Stimulated activated CD4-positive, alpha-beta T cell treated with anti-CD3 and anti-CD28 coated beads, TNF-alpha, amount 100 ng/mL, for 1 hour (primary cell): ENCODE measurements around the gene CRAT.
"Not testable (repeated sequence)": the region's sequence is repeated elsewhere in the genome, so short reads cannot be mapped to it uniquely, and the experiment has no call there.

Experiments
- DNase-seq, 3 donors: peaks; one replicate each; pipeline ENCODE4 v3.0.0-alpha.2; 2020; ENCODE audit warnings: low read depth in 3 of 3, low spot score in 1 of 3

CRAT gene

DNA sequence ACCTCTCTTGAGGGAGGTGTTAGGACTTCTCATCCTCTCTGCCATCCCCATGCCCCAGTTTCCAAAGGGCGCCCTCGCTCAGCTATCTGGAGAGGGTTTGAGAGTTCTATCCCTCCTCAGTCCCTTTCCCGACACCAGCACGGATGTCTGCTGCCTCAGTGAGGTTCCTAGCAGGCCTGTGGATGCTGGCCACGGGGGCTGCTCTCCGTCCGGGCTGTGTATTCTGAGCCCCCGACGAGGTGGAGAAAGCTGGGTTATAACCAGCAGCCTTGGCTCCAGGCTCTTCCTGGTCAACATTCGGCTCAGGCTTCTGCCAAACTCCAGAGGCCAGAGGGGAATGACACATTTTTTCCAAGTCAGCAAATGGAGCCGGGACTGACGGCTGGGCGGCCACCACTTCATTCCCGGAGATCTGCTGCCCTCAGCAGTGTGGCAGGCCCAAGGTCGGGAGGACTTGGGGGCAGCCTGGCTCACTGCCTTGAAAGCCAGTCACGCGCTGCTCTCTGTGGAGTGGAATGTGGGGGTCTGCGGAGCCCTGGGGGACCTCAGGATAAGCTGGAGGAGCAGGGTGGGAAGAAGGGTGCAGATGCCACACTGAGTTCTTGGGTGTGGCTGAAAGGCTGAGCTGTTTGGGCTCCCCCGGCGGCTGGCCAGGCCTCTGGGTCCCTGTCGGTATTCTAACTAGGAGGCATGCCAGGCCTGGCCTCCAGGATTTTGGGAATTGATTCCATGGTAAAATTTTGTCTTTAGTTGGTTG, 28.1 kb upstream of the CRAT start:
- no peak for DNase-seq

DNA sequence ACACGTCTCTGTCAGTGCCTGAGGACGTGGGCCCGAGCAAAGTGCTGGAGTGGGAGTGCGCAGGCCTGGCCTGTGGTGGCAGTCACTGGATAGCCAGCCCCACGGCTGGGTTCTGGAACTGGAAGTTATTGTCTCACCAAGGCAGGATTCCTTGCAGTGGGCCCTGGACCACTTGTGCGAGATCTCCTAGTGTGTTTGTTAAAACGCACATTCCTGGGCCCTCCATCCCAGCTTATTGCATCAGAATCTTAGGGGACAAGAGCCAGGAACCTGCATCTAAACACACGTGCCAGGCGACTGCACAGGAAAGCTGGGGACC, 27.5 kb upstream of the CRAT start:
- DNase-seq, result no peak

DNA sequence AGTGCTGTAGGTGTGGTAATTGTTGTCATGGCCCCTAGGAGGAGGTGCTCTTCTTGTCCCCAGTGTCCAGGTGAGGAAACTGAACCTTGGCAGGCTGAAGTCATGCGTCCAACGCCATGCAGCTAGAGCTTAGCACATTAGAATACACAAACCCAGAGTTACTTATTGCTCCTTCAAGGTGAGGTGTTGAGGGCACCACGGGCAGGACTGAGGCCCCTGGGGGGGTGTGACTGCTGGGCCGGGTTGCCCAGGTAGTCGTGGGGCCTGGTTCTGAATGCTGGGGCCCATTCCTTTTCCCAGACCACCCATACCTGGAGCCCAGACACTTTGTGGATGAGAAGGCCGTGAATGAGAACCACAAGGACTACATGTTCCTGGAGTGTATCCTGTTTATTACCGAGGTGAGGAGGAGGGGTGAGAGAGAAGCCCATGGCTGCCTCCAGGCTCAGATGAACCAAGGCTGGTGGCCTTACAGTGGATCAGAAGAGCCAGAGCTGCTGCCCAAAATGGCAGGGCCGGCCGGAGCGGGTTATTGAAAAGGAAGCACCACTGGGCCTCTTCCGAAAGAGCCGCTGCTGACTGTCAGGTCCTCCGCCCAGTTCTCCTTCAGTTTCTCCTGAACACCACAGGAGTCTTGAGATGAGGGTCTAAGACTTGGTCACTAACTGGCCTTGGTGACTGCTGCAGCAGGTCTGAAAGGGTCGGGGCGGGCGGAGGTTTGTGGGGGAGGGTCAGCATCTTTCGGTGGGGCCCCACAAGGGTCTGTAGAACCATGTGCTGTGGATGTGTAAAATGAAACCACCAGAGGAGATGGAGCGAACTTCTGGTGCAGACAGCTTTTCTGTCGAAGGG, 26.9 kb upstream of the CRAT start:
- DNase-seq, result no peak

DNA sequence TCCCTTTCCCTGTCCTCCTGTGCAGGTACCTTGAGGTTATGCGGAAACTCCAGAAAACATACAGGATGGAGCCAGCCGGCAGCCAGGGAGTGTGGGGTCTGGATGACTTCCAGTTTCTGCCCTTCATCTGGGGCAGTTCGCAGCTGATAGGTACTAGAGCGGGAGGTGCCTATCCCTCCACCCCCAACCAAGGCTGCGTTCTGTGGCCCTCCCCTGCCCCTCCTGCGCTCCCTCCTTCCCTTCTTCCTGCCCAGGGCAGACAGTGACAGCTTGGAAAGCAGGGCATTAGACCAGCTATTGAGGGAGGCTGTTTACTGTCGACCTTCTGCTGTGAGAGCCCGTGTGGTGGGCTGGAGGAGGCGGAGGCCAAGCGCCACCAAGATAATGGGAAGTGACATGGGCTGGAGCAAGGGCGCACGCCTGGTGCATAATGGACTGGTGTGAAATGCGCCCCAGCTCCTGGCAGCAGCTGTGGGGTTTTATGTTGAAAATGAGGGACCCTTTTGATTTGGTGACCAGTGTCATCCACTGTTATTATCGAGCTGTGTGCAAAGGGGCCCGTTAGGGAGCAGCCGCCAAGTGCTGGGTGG, 25.9 kb upstream of the CRAT start:
- no peak for DNase-seq

DNA sequence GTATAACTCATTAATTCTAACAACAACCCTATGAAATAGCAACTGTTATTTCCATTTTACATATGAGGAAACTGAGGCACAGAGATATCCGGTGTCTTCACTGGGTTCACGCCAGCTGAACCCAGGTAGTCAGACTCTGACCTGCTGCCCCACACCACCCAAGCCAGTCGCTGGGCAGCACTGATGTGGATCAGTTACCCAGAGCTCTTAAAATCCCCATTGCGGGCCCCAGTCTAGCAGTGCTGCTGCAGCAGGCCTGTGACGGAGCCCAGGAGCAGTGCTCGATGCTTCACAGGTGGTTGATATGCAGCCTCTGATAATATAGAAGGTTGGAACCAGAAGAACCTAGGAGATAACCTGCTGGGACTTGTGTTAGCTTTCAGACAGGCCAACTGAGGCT, 24.9 kb upstream of the CRAT start:
- no peak for DNase-seq

DNA sequence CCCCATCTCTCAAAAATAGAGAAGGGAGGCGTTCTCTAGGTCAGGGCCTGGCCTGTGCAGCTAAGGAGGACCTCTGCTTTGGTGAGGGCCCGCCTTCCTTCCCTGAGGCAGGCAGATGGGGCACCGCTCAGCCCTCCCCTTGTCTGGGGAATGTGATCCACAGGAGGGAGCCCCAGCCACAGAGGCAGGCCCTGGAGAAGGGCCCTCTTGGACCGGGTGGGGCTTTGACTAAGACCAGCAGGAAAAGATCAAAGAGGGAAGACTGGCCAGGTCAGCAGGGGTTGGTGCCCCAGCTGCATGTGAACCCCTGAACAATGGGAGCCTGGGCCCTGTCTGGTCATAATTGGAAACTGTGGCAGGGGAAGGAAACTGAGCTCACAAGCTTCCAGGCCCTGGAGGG, 22.5 kb upstream of the CRAT start:
- DNase-seq, result no peak

DNA sequence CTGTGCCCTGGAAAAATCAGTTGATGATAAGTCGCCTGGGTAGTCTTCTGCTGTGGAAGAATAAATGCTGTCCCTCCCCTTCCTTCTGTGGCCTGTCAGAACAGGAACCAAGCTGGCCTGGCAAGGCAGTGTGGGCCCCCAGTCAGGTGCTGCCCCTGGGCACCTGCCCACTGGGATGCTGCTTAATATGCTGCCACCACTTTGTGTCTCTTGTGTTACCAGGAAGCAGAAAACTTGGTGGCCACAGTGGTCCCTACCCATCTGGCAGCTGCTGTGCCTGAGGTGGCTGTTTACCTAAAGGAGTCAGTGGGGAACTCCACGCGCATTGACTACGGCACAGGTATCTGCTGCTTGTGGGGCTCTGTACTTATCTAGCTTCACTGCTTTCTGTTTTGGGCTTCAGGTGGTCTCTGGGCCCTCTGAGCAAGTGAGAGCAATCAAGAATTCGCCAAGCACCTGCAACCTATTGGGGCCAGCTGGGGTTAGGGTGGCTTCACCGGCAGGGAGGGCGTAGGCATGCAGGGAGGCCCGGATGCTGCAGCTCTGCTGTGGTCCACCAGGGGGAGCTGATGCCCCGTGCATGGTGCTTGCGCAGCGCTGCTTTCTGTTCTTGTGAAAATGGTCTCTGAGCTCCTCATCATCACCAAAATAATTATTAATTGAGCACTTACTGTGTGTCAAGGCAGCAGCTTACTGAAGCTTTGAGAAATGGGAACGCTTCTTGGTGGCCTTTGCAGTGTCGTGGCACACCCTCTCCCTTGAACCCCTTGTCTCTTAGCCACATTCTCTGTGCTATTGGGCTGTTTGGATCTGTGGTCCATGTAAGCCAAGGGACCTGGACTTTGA, 20.9 kb upstream of the CRAT start:
- peak; percentile 63 to 78 (median 71) for DNase-seq

DNA sequence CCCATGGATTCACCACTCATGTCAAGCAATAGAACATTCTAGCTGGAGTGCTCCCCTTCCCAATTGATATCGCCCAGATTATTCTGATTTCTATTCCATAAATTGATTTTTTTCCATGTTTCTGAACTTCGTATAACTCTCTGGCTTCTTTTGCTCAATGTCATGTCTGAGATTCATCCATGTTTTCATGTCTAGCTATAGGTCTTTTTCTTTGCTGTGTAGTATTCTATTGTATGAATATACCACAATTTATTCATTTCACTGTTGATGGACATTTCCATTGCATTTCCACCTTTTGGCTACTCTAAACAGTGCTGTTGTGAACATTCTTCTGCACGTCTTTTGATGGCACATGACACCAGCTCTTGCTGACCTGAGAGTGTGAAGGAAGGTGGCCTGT, 20.2 kb upstream of the CRAT start:
- no peak for DNase-seq

DNA sequence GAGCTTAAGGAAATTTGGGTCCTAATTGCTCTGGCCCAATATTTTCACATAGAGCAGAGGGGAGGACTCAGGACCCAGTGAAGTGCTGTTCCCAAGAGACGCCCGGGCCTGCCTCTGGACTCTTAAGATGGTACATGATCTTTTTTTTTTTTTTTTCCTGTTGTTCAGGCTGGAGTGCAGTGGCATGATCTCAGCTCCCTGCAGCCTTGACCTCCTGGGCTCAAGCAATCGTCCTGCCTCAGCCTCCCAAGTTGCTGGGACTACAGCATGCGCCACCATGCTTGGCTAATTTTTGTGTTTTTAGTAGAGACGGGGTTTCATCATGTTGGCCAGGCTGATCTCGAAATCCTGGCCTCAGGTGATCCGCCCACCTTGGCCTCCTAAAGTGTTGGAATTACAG, 19.7 kb upstream of the CRAT start:
- not testable (repeated sequence) for DNase-seq

DNA sequence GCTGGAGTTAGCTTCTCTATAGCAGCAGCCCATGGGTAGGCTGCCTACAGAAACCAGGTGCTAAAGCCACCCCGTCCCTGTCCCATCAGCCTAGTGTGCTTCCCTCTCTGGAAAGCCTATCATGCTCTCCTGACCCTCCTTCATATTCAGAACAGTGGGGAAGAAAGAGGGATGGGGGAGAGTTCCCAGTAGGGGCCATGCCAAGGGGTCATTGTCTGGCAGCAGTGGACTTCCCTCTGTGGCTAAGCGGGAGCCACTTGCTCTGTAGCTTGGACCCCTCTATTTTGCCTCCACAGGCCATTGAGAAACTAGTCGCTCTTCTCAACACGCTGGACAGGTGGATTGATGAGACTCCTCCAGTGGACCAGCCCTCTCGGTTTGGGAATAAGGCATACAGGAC, 18.1 kb upstream of the CRAT start:
- DNase-seq, result no peak

DNA sequence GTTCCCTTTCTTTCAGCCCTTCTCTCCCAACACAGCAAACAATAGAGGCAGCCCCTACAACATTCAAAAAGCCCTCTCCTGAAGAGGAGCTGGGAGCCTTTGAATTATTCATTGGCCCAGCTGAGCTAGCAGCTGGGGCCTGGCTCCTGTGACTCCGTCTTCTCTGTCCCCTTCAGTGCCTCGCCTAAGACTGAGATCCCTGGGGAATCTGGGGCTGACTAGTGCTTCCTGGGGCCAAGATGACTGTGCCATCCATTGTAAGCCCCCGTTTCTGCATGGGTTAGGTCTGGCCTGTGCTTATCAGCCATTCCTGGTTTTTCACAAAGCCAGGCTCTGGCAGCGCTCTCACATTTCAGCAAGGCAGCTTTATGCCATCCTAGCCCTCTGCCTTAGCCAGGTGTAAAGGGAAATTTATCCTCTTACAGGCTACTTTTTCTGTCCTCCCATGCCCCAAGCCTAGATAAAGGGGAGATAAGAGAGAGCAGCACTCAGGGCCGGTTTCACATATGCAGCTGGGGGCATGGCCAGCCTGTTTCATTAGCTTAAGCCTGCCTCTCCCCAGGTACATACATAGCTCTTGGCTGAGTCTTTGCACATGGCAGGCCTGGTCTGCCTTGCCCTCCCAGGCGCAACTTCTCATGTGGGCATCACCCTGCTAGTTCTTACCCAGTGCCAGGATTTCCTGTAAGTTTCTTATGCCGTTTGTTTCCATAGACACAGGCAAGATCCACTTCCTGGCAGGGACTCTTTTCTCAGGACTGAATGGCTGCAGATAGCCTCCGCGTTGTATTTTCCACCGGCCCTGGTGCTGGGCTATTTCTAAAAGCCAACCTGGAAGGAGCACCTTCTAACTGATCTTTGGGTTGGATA, 16.4 kb upstream of the CRAT start:
- no peak for DNase-seq

DNA sequence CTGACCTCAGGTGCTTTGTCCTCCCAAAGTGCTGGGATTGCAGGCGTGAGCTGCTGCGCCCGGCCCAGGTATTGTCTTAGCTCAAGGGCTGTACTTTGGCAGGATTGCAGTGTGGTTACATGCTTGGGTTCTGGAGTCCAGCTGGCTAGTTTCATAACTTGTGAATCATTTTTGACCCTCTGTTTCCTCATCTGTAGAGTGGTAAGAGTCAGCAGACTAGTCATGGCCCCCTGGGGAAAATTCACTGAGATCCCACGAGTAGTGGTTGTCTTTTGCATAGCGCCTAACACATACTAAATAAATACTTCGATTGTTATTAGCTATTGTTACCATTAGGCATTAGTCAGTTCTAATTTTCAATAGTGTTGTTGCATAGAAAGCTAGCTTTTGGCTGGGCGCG, 14.9 kb upstream of the CRAT start:
- DNase-seq, result no peak

DNA sequence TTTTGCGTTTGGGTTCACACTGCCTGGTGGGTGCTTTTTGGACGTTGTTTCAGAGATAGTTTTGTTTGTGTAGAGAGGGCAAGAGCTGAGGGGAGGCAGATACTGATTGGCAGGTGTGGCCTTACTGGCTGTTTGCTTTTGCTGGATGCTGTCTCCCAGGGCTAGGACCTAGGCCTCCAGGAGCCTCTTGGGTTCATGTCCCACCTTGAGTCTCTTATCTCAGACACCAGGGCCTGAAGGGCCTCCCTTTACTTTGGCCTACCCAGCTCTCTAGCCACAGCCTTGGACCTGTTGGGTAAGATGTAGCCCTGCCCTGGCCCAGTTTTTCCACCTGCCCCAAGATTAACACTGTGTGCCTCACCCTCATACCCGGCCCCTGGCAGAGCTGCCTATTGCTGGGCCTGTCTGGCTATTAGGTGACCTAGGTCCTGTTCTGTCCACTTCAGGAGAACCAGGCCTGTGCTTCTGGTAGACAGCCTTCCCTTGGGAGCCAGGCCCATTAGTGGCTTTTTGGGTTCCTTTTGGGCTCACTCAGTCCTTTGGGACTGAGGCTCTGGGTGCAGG, 14.0 kb upstream of the CRAT start:
- no peak for DNase-seq

DNA sequence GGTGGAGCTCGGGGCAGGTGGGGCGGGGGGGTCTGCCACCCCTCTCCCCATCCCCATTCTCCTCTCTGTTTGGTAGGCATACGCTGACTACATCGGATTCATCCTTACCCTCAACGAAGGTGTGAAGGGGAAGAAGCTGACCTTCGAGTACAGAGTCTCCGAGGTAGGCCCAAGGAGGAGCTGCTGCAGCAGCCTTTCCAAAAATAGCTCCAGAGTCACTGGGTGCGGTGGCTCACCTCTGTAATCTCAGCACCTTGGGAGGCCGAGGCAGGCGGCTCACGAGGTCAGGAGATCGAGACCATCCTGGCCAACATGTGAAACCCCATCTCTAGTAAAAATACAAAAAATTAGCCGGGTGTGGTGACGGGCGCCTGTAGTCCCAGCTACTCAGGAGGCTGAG, 12.4 kb upstream of the CRAT start:
- DNase-seq, result not testable (repeated sequence)

DNA sequence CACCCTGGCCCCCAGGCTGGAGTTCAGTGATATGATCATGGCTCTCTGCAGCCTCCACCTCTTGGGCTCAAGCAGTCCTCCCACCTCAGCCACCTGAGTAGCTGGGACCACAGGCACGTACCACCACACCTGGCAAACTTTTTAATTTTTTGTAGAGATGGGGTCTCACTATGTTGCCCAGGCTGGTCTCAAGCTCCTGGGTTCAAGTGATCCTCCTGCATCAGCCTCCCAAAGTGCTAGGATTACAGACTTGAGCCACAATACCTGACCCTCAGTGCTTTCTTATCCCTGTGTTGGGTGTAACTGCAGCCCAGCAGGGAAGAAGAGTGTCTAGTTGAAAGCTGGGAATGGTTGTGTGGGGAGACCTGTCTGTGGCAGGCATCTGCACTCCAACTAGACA, 11.5 kb upstream of the CRAT start:
- DNase-seq, result no peak

DNA sequence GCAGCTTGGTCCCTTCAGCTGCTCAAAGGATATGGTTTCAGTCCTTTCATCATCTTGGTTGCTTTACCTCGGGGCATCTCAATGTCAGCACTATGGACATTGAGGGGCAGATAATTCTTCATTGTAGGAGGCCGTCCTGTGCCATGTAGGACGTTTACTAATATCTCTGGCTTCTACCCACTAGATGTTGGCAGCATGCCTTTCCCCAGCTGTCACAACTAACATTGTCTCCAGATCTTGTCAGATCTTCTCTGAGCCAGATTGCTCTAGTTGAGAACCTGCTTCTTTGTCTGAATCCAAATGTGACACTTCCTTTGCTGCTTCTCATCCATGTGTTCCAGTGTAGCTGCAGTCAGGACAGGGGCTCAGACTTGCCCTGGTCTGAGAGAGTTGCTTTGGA, 10.9 kb upstream of the CRAT start:
- no peak for DNase-seq

DNA sequence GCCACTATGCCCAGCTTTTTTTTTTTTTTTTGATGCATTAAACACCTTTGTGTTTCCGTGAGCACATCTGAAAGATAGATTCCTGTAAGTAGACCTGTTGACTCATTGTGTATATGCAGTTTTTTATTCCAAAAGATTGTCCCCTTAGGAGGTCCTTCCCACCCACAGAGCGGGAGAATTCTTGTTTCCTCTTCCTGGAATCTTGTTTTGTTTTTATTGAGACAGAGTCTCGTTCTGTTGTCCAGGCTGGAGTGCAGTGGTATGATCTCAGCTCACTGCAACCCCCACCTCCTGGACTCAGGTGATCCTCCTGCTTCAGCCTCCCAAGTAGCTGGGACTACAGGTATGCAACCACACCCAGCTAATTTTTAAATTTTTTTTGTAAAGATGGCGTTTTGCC, 8.2 kb upstream of the CRAT start:
- no peak for DNase-seq

DNA sequence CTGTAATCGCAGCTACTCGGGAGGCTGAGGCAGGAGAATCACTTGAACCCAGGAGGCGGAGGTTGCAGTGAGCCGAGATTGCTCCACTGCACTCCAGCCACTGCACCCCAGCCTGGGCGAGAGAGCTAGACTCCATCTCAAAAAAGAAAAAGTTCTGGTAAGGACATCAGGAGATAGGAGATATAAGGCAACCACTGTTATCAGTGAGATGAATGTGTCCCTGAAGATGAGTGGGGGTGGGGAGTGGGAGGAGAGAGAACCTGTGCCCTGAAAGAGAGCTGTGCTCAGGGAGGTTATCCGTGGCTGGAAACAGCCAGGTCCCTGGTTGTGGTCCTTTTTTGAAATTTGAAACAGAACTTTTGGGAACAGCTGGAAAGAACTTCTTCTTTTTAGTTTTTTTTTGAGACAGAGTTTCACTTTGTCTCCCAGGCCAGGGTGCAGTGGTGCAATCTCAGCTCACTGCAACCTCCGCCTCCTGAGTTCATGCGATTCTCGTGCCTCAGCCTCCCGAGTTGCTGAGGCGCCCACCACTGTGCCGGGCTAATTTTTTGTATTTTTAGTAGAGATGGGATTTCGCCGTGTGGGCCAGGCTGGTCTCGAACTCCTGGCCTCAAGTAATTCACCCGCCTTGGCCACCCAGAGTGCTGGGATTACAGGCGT, 3.2 kb upstream of the CRAT start:
- DNase-seq, result no peak

DNA sequence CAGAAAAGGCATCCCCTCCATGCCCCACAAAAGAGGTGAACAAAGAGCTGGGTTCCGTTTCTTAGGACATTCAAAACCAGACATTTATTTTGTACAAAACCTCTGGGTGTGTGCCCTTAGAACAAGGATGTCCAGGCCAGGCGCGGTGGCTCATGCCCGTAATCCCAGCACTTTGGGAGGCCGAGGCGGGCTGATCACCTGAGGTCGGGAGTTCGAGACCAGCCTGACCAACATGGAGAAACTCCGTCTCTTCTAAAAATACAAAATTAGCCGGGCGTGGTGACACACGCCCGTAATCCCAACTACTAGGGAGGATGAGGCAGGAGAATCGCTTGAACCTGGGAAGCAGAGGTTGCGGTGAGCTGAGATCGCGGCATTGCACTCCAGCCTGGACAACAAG, 1.9 kb upstream of the CRAT start:
- DNase-seq, result not testable (repeated sequence)
